HG03439 (cell line): ENCODE data around the gene UBA52.

Experiments used
- ATAC-seq: cut with Tn5 transposase; IDR thresholded peaks from one replicate; pipeline ENCODE4 v1.9.1; 2021; ENCODE audit warnings: mild to moderate bottlenecking, moderate library complexity; ENCODE audit not compliant: unreplicated experiment

The UBA52 gene

GRCh38 chr19:18551631-18552030 lies 20.0 kb upstream of the UBA52 start:
- no peak for ATAC-seq

GRCh38 chr19:18557411-18558201 lies 14.1 kb upstream of the UBA52 start, which contains the start of gene KXD1:
TSS of gene KXD1 (plus strand) at chr19:18557870. CDS start at chr19:18562057, 4,187 bp downstream.
- peak; percentile 93 for ATAC-seq

- ATAC-seq, result no peak
Measured at GRCh38 chr19:18558202-18558555, 13.5 kb upstream of the UBA52 start.

- no peak for ATAC-seq
Measured at GRCh38 chr19:18558604-18559003, 13.1 kb upstream of the UBA52 start.

GRCh38 chr19:18559685-18560084 lies 12.0 kb upstream of the UBA52 start:
- ATAC-seq, result no peak

- no peak for ATAC-seq
Measured at GRCh38 chr19:18562086-18562485, 9.6 kb upstream of the UBA52 start.

GRCh38 chr19:18566953-18567352 lies 4.7 kb upstream of the UBA52 start:
- no peak for ATAC-seq

- no peak for ATAC-seq
Measured at GRCh38 chr19:18568367-18568766, 3.3 kb upstream of the UBA52 start.

GRCh38 chr19:18574691-18575291 lies 3.1 kb downstream of the UBA52 start:
- ATAC-seq, result no peak

- no peak for ATAC-seq
Measured at GRCh38 chr19:18576383-18576782, 4.7 kb downstream of the UBA52 start.

- ATAC-seq, result no peak
Measured at GRCh38 chr19:18577365-18577914, 5.8 kb downstream of the UBA52 start.

- no peak for ATAC-seq
Measured at GRCh38 chr19:18580311-18580710, 8.7 kb downstream of the UBA52 start.

GRCh38 chr19:18586306-18586705 lies 14.6 kb downstream of the UBA52 start:
- no peak for ATAC-seq

GRCh38 chr19:18587561-18587960 lies 15.9 kb downstream of the UBA52 start:
- ATAC-seq, result no peak

- ATAC-seq, result peak; percentile 4
Measured at GRCh38 chr19:18587962-18588610, 16.4 kb downstream of the UBA52 start.

- ATAC-seq, result peak; percentile 73
Measured at GRCh38 chr19:18588611-18589379, 17.1 kb downstream of the UBA52 start, which contains the start of gene REX1BD. TSS of gene REX1BD (plus strand) at chr19:18588798. CDS start at chr19:18588802, 4 bp downstream.

GRCh38 chr19:18589380-18590272 lies 18.0 kb downstream of the UBA52 start:
- ATAC-seq, result peak; percentile 27

- ATAC-seq, result no peak
Measured at GRCh38 chr19:18590273-18591272, 18.9 kb downstream of the UBA52 start.
